MM.1S (cell line): Measurements from ENCODE around the gene CD9.

Experiments used
- EZH2 ChIP-seq: fragments of 300-600 bp; sonication (generic); optimal IDR thresholded peaks from 2 replicates; pipeline ENCODE3; 2017; ENCODE audit warnings: low read depth, mild to moderate bottlenecking, antibody characterized with exemption, low read length, mixed read lengths
- EZH2phosphoT487 ChIP-seq: fragments of 300-600 bp; sonication (generic); IDR thresholded peaks from 2 replicates; pipeline ENCODE4 v1.6.1; 2018; ENCODE audit warnings: antibody characterized with exemption, low read length
- TF ChIP-seq, protein P1 (sequence below): fragments of 300-600 bp; sonication (generic); IDR thresholded peaks from 2 replicates; pipeline ENCODE4 v1.5.1; 2016; ENCODE audit warnings: antibody characterized with exemption, low read length, mixed read lengths

DNA sequence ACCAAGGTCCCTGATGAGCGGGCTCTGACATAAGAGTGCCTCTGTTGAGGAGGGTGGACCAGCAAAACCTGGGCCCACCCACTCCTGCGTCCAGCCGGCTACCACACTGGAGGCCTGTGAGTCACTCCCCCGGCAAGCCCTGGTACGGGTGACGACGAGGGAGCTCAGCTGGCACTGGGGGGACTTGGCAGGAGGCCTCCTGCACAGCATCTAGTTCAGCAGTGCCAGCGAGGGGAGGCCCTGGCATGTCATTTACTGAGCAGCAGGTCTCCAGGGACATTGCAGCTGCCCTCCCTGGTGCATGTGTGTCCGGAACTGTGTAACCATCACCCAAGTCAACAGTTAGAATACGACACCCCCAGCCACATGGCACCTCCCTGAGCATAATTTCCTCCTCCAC lies 24.4 kb downstream of the CD9 start:
- TF ChIP-seq, protein P1, sequence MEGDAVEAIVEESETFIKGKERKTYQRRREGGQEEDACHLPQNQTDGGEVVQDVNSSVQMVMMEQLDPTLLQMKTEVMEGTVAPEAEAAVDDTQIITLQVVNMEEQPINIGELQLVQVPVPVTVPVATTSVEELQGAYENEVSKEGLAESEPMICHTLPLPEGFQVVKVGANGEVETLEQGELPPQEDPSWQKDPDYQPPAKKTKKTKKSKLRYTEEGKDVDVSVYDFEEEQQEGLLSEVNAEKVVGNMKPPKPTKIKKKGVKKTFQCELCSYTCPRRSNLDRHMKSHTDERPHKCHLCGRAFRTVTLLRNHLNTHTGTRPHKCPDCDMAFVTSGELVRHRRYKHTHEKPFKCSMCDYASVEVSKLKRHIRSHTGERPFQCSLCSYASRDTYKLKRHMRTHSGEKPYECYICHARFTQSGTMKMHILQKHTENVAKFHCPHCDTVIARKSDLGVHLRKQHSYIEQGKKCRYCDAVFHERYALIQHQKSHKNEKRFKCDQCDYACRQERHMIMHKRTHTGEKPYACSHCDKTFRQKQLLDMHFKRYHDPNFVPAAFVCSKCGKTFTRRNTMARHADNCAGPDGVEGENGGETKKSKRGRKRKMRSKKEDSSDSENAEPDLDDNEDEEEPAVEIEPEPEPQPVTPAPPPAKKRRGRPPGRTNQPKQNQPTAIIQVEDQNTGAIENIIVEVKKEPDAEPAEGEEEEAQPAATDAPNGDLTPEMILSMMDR, result no peak
- TF ChIP-seq EZH2 (no peak), EZH2phosphoT487 (no peak)
